Measurements from ENCODE around the gene RAC3.

Gene RAC3

GRCh38 chr17:82076018-82076784 is 44.7 kb downstream of the RAC3 start:
- FAIRE-seq (no peak), DNase-seq (ENCODE audit: insufficient read length, low spot score) (no peak)
- no peak for TF ChIP-seq CTCF (IDR thresholded peaks at IDR 0.05; ENCODE audit: insufficient read depth, missing control alignments)

- DNase-seq (ENCODE audit: insufficient read length, low spot score): no peak
- no peak for FAIRE-seq
- no peak for TF ChIP-seq CTCF (IDR thresholded peaks at IDR 0.05; ENCODE audit: insufficient read depth, missing control alignments)
These were observed 45.5 kb downstream of the RAC3 start for GRCh38 chr17:82076785-82077591.

- FAIRE-seq (no peak), DNase-seq (ENCODE audit: insufficient read length, low spot score) (no peak)
- no peak for TF ChIP-seq CTCF (IDR thresholded peaks at IDR 0.05; ENCODE audit: insufficient read depth, missing control alignments)
These were observed 46.3 kb downstream of the RAC3 start for GRCh38 chr17:82077617-82078358.

GRCh38 chr17:82078433-82078832 is 47.0 kb downstream of the RAC3 start:
- DNase-seq (ENCODE audit: insufficient read length, low spot score) (no peak), FAIRE-seq (no peak)
- TF ChIP-seq CTCF (IDR thresholded peaks at IDR 0.05; ENCODE audit: insufficient read depth, missing control alignments): no peak

- DNase-seq (ENCODE audit: insufficient read length, low spot score) (no peak), FAIRE-seq (no peak)
- TF ChIP-seq CTCF (IDR thresholded peaks at IDR 0.05; ENCODE audit: insufficient read depth, missing control alignments): no peak
These were observed 47.7 kb downstream of the RAC3 start for GRCh38 chr17:82079001-82079677.

- DNase-seq (ENCODE audit: insufficient read length, low spot score) (no peak), FAIRE-seq (no peak)
- TF ChIP-seq CTCF (IDR thresholded peaks at IDR 0.05; ENCODE audit: insufficient read depth, missing control alignments): no peak
These were observed 48.7 kb downstream of the RAC3 start for GRCh38 chr17:82080048-82080788.

Data from D721Med (cell line).